Hippocampal formation (tissue), 2 donors: ENCODE results near the gene TRAPPC6A.

ENCODE experiments used
- DNase-seq, 2 donors: peaks; one replicate each; lab custom pipeline; 2025; lab: John Stamatoyannopoulos, UW

TRAPPC6A gene

GRCh38 chr19:45149129-45149528 is 28.9 kb downstream of the TRAPPC6A start:
- no peak for DNase-seq

DNA sequence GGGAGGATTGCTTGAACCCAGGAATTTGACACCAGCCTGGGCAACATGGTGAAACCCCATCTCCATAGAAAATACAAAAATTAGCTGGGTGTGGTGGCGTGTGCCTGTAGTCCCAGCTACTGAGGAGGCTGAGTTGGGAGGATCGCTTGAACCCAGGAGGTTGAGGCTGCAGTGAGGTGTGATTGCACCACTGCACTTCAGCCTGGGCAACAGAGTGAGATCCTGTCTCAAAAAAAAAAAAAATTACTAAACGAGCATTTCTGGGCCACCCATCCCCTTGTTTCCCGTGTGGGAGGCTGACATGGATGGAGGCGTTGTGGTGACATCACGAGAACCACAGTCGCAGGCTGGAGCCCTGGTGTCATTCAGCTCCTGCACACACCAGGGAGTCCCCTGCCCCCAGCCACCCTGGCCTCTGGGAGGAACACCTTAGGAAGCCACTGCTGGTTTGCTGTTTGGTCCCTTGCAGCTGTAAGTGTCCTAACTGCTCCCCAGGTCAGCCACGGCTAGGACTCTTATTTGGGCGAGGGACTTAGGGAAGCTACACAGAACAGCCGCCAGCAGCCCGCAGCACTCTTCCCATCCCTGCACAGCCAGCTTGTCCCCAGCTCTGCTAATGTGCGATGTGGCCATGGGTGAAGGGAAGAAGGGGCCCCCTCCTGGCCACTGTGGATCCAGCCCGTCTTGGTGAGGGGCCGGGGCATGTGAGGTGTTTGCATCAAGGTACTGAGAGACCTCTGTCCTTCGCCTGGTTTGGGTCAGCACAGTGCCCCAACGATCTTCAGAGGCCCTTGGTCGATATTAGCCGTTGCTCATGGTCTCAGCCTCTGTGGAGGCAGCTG is 30.0 kb downstream of the TRAPPC6A start:
- DNase-seq = no peak

GRCh38 chr19:45146741-45147205 is 31.3 kb downstream of the TRAPPC6A start:
- DNase-seq = no peak

DNA sequence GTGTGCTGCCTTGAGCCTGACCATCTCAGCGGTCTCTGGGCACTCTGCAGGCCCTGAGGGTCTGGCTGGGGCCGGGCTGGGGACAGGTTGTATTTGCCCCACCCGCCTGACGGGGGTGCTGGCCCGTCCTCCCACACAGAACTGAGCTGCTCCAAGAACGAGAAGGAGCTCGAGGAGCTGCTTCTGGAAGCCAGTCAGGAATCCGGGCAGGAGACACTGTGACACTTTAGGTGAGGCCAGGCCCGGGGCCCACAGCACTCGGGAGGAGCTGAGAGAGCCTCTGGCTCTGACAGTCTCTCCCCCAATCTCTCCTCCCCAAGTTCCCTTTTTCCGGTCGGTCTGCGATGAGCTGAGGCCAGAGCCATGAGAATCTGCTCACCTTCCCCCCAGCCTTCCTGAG is 31.8 kb downstream of the TRAPPC6A start:
- no peak for DNase-seq

DNA sequence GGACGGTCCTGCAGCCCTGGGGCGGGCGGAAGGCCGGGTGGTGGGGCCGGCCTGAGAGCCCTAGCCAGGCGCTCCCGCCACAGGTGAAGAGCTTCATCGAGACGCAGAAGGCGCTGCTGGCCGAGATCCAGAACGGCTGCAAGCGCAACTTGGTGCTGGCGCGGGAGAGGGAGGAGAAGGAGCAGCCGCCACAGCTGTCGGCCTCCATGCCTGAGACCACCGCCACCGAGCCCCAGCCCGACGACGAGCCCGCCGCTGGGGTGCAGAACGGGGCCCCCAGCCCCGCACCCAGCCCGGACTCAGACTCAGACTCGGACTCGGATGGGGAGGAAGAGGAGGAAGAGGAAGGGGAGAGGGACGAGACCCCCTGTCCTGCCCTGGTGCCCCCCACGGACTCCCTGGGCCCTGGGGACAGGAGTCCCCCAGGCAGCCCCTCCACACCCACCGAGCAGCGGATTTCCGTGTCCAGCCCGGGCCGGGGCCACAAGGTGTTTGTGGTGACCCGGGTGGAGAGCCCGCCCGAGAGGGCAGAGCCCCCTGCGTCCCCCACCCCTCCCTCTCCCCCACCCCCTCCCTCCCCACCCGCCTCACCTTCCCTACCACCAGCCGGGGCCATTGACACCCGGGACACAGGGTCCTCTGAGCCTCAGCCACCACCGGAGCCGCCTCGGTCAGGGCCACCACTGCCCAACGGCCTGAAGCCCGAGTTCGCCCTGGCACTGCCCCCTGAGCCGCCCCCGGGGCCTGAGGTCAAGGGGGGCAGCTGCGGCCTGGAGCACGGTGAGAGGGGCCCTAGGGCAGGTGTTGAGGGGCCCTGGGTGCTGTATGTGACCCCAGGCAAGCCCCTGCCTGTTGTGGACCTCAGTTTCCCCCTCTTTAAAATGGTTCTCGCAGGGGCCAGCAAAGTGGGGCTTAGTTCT is 32.5 kb downstream of the TRAPPC6A start:
- DNase-seq = no peak

DNA sequence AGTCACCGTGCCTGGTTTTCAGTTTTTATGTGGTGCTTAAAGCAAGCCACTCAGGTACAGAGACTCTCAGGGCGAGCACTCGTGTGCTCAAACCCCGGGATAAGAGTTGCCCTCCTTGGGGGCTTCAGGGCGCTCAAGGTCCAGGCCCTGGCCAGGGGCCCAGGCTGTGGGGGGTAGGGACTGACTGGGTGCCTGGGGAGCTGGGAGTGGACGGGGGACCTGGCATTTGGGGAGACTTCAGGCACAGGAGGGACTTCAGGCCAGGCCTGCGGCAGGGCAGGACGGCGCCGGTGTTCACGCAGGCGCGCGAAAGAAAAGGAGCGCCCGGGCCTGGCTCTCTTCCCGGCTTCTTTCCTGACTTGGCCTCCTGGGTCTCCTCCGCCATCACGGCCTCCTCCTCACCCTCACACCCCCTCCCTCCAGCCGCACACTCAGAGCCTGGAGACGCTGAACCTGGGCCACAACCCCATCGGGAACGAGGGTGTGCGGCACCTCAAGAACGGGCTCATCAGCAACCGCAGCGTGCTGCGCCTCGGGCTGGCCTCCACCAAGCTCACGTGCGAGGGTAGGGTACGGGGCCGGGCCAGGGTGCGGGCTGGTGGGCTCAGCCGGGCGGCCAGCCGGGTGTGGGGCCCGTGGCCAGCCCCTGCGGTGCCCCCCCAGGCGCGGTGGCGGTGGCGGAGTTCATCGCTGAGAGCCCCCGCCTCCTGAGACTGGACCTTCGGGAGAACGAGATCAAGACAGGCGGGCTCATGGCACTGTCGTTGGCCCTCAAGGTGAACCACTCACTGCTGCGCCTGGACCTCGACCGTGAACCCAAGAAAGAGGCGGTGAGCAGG is 33.4 kb downstream of the TRAPPC6A start:
- no peak for DNase-seq

- DNase-seq = no peak
These were observed 35.3 kb downstream of the TRAPPC6A start for GRCh38 chr19:45142726-45143110.

DNA sequence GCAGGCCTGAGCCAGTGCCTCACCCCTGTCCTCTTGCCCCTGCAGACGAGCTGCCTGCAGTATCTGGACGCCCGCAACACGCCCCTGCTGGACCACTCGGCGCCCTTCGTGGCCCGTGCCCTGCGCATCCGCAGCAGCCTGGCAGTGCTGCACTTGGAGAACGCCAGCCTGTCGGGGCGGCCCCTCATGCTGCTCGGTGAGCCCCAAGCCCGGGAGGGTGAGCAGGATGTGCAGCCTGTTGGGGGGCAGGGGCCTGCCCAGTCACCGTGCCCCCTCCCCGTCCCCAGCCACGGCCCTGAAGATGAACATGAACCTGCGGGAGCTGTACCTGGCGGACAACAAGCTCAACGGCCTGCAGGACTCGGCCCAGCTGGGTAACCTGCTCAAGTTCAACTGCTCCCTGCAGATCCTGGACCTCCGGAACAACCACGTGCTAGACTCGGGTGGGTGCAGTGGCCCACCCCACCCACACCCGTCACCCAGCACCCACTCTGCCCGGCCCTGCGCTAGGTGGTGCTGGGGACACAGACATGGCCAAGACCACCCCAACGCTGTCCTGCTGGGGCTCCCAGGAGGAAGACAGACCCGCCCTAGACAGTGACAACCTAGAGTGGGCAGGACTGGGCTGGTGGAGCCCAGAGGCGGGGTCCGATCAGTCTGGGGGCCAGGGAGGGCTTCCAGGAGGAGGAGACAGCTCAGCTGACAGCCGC is 35.9 kb downstream of the TRAPPC6A start:
- DNase-seq = no peak

DNA sequence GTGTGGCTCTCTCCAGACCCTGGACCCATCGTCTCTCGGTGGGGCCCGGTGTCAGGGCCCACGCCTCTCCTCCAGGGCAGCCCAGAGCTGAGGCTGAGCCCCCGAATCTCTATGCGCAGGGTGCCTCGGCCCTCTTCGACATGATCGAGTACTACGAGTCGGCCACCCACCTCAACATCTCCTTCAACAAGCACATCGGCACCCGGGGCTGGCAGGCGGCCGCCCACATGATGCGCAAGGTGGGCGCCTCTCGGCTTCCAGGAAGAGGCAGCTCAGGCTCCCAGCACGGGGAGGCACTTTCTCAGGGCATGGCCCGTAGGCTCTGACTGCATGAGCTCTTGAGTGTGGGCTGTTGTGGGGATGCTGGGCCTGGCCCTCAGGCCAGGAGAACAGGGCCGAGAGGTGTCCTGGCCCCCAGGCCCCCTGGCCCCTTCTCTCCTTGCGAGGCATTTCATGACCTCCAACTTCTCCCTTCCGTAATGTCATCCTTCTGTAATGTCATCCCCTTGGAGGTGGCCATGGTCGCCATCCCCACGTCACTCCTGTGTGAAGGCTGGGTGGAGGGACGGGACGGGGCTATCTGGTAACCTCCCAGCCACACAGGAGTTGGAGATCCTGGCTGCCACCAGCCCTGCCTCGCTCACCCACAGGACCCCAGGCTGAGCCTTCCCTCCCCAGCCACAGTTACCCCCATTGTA is 36.7 kb downstream of the TRAPPC6A start:
- DNase-seq = no peak

GRCh38 chr19:45140533-45140932 is 37.5 kb downstream of the TRAPPC6A start:
- no peak for DNase-seq

DNA sequence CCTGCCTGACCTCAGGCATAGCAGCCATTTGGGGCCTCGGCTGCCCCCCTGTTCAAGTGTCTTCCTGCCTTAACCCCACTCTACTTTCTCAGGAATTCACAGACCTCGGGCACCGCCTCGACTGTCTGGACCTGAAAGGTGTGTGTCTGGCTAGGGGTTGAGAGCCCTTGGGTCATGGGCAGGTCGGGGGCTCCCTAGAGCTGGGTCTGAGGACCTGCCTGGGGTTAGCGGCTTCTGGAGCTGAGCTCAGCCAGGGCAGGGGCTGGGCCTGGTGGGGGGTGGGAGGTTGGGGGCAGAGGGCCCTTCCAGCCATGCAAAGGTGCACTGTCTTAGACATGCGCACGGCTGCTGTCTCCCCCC is 37.9 kb downstream of the TRAPPC6A start:
- no peak for DNase-seq

GRCh38 chr19:45139286-45140143 is 38.5 kb downstream of the TRAPPC6A start:
- DNase-seq = no peak

DNA sequence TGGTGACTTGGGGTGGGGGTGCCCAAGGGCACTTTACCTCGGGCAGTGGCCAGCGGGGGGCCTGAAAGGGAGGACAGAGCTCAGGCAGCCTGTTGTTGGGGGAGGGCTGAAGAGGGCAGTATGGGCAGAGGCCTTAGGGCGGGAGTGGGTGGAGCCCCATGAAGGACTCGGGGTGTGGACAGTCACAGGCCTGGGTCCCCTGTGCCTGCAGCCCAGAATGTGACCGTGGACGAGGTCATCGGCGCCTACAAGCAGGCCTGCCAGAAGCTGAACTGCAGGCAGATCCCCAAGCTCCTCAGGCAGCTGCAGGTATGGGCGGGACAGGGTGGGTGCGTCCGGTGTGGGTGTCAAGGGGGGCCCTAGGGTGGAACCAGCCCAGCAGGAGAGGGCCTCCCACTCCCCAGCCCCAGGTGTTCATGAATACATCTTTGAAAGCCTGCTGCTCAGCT is 39.7 kb downstream of the TRAPPC6A start:
- DNase-seq = no peak

DNA sequence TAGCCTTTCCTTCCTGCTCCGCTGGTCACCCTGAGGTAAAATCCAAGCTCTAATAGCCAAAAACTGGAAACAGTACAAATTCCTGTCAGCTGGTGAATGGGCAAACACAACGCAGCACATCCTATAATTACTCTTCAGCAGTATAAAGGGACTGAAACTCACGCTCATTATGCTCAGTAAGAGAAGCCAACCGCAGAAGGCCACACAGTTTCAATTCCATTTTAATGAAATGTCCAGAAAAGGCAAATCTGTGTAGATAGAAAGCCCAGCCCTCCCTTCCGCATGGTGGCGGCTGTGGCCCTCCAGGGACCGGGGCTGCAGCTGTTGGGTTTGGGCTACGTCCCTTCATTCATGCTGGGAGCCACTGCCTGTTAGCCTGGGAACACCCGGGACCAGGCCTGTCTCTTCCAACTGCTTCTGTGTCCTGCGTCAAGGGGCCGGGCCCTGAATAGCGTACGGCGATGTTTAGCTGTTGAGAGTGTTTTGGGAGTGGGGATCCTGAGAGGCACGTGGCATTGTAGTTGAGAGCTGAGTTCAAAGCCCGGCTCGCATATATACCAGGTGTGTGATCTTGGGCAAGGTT is 40.8 kb downstream of the TRAPPC6A start:
- peak in 1 of 2 donors; percentile 26 for DNase-seq

DNA sequence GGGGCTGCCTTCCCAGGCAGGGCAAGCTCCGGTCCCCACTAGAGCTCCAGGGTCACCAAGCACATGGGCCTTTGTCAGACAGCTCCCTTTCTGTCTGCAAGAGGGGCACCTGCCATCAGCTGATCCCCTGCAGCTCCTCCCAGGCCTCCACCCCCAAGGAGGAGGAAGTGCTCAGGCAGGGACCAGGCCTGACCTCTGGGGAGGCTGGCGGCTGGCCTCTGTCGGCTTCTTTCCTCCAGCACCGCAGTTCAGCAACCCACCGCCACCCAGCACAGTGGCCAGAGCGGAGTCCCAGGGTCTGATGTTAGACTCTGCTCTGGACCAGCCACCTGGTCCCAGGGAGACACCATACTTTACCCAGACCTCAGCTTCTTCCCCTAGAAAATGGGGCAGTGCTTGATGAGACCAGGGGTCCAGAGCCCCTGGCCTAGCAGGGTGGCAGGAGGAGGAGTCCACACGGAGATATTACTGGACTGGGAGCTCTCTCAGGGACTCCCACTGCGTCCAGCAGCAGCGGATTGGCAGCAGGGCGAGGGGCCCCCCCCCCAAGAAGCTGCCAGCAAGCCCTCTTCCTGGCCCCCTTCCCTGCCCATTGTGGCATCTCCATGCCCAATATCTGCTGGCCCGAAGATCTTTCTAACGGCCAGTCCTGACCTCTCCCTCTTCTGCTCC is 41.4 kb downstream of the TRAPPC6A start:
- no peak for DNase-seq

GRCh38 chr19:45135176-45135885 is 42.7 kb downstream of the TRAPPC6A start:
- DNase-seq = no peak

DNA sequence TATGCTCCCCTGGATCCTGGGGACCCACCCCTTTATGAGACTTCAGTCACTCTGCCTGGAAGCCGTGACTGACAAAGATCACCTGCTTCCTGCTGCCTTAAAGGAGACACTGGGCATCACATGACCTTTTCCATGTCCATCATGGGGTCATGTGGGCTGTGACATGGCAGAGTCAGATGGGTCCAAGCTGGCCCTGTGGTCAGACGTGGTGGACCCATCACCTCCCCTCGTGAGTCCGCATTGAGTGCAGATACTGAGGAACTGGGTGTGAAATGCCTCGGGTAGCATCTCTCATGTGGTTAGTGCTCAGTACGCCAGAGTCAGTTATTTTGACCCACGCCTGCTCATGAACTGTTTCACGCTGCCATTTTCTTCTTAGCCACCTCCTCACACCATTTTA is 44.4 kb downstream of the TRAPPC6A start:
- DNase-seq = no peak
